ENCODE results near the gene DUSP10. TPM values are rescaled to one million over a fixed set of nuclear protein-coding genes. Genes with fewer than 3 reads are reported as not detected.

DUSP10 gene
- total RNA-seq = 13.8 and 28.8 TPM in 2 replicates
- polyA plus RNA-seq = 14.2 and 25.4 TPM in 2 replicates

DNA sequence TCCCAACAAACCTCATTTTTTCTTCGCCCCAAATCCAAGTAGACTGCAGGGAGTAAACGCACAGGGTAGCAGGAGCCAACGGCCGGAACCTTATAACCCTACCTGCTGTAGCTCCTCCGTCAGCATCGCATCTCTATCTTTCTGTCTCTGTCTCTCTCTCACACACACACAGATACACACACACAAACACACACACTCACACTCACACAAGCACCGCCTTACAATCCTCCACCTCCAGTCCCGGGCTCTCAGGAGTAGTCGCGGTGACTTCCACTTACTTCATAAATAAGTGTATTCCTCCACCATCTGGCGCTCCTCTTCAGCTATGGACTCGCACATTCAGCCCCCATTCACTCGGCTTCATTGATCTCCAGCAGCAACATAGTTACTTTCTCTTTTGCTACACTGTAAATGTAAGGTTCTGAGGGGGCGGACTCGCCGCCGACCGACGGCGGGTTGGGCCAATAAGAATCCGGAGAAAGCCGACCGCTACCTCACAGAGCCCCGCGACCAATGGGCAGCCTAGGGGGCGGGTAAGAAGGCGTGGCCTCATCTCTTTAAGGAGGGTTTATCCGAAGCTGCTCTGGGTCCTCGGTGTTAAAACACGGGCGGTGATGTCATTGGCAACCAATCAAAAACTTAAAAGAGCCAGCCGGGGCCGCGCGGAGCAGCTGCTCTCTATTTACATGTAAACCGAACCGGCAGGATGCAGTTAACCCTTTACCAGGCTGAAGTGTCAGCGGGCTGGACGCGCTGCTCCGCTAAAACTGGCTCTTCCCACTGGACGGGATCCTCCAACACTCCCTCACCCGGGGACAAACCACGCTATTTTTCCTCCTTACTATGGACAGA lies at the start of gene DUSP10:
Gene DUSP10, minus strand, starts transcription at position 387 of the 852 bp plus-strand sequence. CDS start 2,345 bp downstream, outside the sequence.
- Histone ChIP-seq H3K4me3 (peak within 1 kb of the TSS; percentile 72), H3K36me3 (no peaks in the 10 kb centered on the region), H3K27me3 (no peaks in the 10 kb centered on the region), H3K27ac (peak within 1 kb of the TSS; percentile 85), H3K9me3 (ENCODE audit: low read depth) (no peaks in the 10 kb centered on the region), H3K4me1 (ENCODE audit: low read depth) (peaks cover 17% of the 10 kb centered on the region)
- TF ChIP-seq, protein P1, sequence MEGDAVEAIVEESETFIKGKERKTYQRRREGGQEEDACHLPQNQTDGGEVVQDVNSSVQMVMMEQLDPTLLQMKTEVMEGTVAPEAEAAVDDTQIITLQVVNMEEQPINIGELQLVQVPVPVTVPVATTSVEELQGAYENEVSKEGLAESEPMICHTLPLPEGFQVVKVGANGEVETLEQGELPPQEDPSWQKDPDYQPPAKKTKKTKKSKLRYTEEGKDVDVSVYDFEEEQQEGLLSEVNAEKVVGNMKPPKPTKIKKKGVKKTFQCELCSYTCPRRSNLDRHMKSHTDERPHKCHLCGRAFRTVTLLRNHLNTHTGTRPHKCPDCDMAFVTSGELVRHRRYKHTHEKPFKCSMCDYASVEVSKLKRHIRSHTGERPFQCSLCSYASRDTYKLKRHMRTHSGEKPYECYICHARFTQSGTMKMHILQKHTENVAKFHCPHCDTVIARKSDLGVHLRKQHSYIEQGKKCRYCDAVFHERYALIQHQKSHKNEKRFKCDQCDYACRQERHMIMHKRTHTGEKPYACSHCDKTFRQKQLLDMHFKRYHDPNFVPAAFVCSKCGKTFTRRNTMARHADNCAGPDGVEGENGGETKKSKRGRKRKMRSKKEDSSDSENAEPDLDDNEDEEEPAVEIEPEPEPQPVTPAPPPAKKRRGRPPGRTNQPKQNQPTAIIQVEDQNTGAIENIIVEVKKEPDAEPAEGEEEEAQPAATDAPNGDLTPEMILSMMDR (IDR thresholded peaks at IDR 0.05; ENCODE audit: low read depth, low read length) = peak; percentile 3
- peak; percentile 100 for DNase-seq (ENCODE audit: low read depth in 1 of 2, low spot score in 1 of 2)

GRCh38 chr1:221788466-221788865 lies 46.6 kb upstream of the DUSP10 start:
- no peaks in the 10 kb centered on the region for H3K36me3 ChIP-seq
- H3K4me3 ChIP-seq = no peak overlapping the region
- H3K27me3 ChIP-seq = no peaks in the 10 kb centered on the region
- H3K9me3 ChIP-seq (ENCODE audit: low read depth) = no peaks in the 10 kb centered on the region
- no peak for DNase-seq (ENCODE audit: low read depth in 1 of 2, low spot score in 1 of 2)
- TF ChIP-seq, protein P1 (IDR thresholded peaks at IDR 0.05; ENCODE audit: low read depth, low read length) = no peak
- H3K4me1 ChIP-seq (ENCODE audit: low read depth) = no peaks in the 10 kb centered on the region
- no peak overlapping the region for H3K27ac ChIP-seq

DNA sequence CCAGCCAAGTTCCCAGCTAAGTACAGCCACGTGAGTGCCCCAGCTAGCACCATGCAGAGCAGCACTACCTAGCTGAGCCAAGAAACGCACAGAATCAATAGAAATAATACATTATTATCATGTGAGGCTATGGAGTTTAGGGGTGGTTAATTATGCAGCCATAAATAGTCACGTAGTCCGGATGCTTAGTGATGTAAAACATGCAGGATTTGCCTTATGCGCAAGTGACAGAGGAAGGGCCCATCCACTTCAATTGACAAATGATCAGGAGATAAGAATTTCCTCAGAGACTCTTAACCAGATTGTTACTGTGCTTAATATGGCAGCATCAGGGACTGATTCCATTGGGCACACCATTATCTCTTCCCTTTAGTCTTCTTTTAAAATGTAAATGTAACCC lies 44.8 kb upstream of the DUSP10 start:
- no peaks in the 10 kb centered on the region for H3K9me3 ChIP-seq (ENCODE audit: low read depth)
- H3K27me3 ChIP-seq = no peaks in the 10 kb centered on the region
- DNase-seq (ENCODE audit: low read depth in 1 of 2, low spot score in 1 of 2) = no peak
- no peak overlapping the region for H3K27ac ChIP-seq
- no peak overlapping the region for H3K4me3 ChIP-seq
- TF ChIP-seq, protein P1 (IDR thresholded peaks at IDR 0.05; ENCODE audit: low read depth, low read length) = no peak
- no peaks in the 10 kb centered on the region for H3K36me3 ChIP-seq
- H3K4me1 ChIP-seq (ENCODE audit: low read depth) = no peaks in the 10 kb centered on the region

GRCh38 chr1:221783936-221784335 lies 42.0 kb upstream of the DUSP10 start:
- H3K27ac ChIP-seq = no peak overlapping the region
- TF ChIP-seq, protein P1 (IDR thresholded peaks at IDR 0.05; ENCODE audit: low read depth, low read length) = no peak
- DNase-seq (ENCODE audit: low read depth in 1 of 2, low spot score in 1 of 2) = no peak

GRCh38 chr1:221783437-221783836 lies 41.5 kb upstream of the DUSP10 start:
- H3K9me3 ChIP-seq (ENCODE audit: low read depth) = no peaks in the 10 kb centered on the region
- no peak overlapping the region for H3K4me3 ChIP-seq
- no peaks in the 10 kb centered on the region for H3K36me3 ChIP-seq
- no peaks in the 10 kb centered on the region for H3K27me3 ChIP-seq
- no peak overlapping the region for H3K27ac ChIP-seq
- DNase-seq (ENCODE audit: low read depth in 1 of 2, low spot score in 1 of 2) = no peak
- H3K4me1 ChIP-seq (ENCODE audit: low read depth) = no peaks in the 10 kb centered on the region
- TF ChIP-seq, protein P1 (IDR thresholded peaks at IDR 0.05; ENCODE audit: low read depth, low read length) = no peak

More at GRCh38 chr1:221783936-221784335, 42.0 kb upstream of the DUSP10 start:
- Histone ChIP-seq H3K9me3 (ENCODE audit: low read depth) (no peaks in the 10 kb centered on the region), H3K27me3 (no peaks in the 10 kb centered on the region), H3K4me1 (ENCODE audit: low read depth) (no peaks in the 10 kb centered on the region), H3K4me3 (no peak overlapping the region), H3K36me3 (no peaks in the 10 kb centered on the region)
